ENCODE data around the gene MERTK. TPM values are rescaled to one million over a fixed set of nuclear protein-coding genes. Genes with fewer than 3 reads are reported as not detected.

Gene MERTK
- total RNA-seq, 1 experiment from 2014 or later = 2.1 TPM

- CTCF ChIA-PET = interaction anchor here (0.5 kb wide), 1 partner anchor 10 kb away, joined by 3 read pairs; no protein-coding TSS in a partner anchor
- intact Hi-C loops (cut with micrococcal nuclease; ENCODE audit: unreplicated experiment) = no loop called here
- no peak for DNase-seq
- peaks cover 5% of the 10 kb centered on the region for H3K36me3 Mint-ChIP-seq (ENCODE audit: insufficient read depth, unreplicated experiment)
- H3K27ac Mint-ChIP-seq (ENCODE audit: unreplicated experiment) = no peak overlapping the region
- BruUV-seq (replicated peaks) = no TSS peak
- no peaks in the 10 kb centered on the region for H3K27me3 Mint-ChIP-seq (ENCODE audit: unreplicated experiment)
- H3K4me1 Mint-ChIP-seq (ENCODE audit: low read depth, unreplicated experiment) = peaks cover 18% of the 10 kb centered on the region
- no peaks in the 10 kb centered on the region for H3K9me3 Mint-ChIP-seq (ENCODE audit: low read depth, unreplicated experiment)
- H3K4me3 Mint-ChIP-seq (ENCODE audit: low read depth, unreplicated experiment) = no peak overlapping the region
- TF ChIP-seq, protein P1, sequence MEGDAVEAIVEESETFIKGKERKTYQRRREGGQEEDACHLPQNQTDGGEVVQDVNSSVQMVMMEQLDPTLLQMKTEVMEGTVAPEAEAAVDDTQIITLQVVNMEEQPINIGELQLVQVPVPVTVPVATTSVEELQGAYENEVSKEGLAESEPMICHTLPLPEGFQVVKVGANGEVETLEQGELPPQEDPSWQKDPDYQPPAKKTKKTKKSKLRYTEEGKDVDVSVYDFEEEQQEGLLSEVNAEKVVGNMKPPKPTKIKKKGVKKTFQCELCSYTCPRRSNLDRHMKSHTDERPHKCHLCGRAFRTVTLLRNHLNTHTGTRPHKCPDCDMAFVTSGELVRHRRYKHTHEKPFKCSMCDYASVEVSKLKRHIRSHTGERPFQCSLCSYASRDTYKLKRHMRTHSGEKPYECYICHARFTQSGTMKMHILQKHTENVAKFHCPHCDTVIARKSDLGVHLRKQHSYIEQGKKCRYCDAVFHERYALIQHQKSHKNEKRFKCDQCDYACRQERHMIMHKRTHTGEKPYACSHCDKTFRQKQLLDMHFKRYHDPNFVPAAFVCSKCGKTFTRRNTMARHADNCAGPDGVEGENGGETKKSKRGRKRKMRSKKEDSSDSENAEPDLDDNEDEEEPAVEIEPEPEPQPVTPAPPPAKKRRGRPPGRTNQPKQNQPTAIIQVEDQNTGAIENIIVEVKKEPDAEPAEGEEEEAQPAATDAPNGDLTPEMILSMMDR (IDR thresholded peaks at IDR 0.05; ENCODE audit: unreplicated experiment) = no peak
Observed at GRCh38 chr2:111965062-111965461, 66.7 kb downstream of the MERTK start.

DNA sequence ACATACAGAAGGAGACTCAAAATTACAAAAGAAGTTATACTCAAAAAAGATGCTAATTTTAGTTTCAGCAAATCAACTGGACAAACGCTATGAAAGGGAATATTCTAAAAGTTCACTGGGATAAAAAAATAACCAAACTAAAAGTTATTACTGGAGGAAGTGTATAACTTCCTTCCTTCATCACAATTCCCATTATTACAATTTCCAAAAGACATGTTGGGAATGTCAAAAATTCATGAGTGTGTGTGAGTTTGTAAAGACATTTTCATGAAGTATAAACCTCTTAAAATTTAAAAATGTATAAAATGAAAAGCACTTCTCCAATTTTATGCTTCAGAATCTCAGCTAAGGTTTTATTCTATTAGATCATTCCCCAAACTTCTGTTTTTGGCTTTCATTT is 67.8 kb downstream of the MERTK start:
- TF ChIP-seq, protein P1 (IDR thresholded peaks at IDR 0.05; ENCODE audit: unreplicated experiment) = no peak
- H3K27me3 Mint-ChIP-seq (ENCODE audit: unreplicated experiment) = no peaks in the 10 kb centered on the region
- H3K4me3 Mint-ChIP-seq (ENCODE audit: low read depth, unreplicated experiment) = no peak overlapping the region
- H3K9me3 Mint-ChIP-seq (ENCODE audit: low read depth, unreplicated experiment) = no peaks in the 10 kb centered on the region
- no TSS peak for BruUV-seq (replicated peaks)
- peaks cover 5% of the 10 kb centered on the region for H3K36me3 Mint-ChIP-seq (ENCODE audit: insufficient read depth, unreplicated experiment)
- no peak for DNase-seq
- CTCF ChIA-PET = interaction anchor here (0.6 kb wide), 1 partner anchor 88 kb away, joined by 4 read pairs; no protein-coding TSS in a partner anchor
- no peak overlapping the region for H3K27ac Mint-ChIP-seq (ENCODE audit: unreplicated experiment)
- intact Hi-C loops (cut with micrococcal nuclease; ENCODE audit: unreplicated experiment) = no loop called here
- peaks cover 18% of the 10 kb centered on the region for H3K4me1 Mint-ChIP-seq (ENCODE audit: low read depth, unreplicated experiment)

DNA sequence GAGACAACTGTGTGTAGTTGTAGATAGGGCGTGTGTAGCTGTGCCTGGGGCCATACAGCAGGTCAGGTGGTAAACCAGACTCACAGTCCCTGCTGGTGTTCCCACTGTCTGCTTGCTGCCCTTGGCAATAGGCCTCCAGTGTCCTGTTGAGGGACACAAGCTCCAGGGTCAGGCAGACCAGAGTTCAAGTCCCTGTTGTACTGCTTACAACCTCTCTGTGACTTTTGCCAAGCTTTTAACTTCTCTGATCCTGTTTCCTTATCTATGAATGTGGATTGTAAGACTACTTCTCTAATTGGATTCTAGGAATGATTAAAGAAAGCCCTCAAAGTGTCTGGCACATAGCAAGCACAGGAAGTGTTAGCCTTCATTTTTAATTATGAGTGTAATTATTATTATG is 68.6 kb downstream of the MERTK start:
- no peak for DNase-seq
- no peaks in the 10 kb centered on the region for H3K9me3 Mint-ChIP-seq (ENCODE audit: low read depth, unreplicated experiment)
- H3K36me3 Mint-ChIP-seq (ENCODE audit: insufficient read depth, unreplicated experiment) = peaks cover 5% of the 10 kb centered on the region
- TF ChIP-seq, protein P1 (IDR thresholded peaks at IDR 0.05; ENCODE audit: unreplicated experiment) = no peak
- intact Hi-C loops (cut with micrococcal nuclease; ENCODE audit: unreplicated experiment) = no loop called here
- no TSS peak for BruUV-seq (replicated peaks)
- H3K4me3 Mint-ChIP-seq (ENCODE audit: low read depth, unreplicated experiment) = no peak overlapping the region
- CTCF ChIA-PET = no interaction called here
- no peaks in the 10 kb centered on the region for H3K27me3 Mint-ChIP-seq (ENCODE audit: unreplicated experiment)
- H3K27ac Mint-ChIP-seq (ENCODE audit: unreplicated experiment) = no peak overlapping the region
- peaks cover 18% of the 10 kb centered on the region for H3K4me1 Mint-ChIP-seq (ENCODE audit: low read depth, unreplicated experiment)

- no peak overlapping the region for H3K4me3 Mint-ChIP-seq (ENCODE audit: low read depth, unreplicated experiment)
- intact Hi-C loops (cut with micrococcal nuclease; ENCODE audit: unreplicated experiment) = no loop called here
- CTCF ChIA-PET = no interaction called here
- H3K27me3 Mint-ChIP-seq (ENCODE audit: unreplicated experiment) = no peaks in the 10 kb centered on the region
- TF ChIP-seq, protein P1 (IDR thresholded peaks at IDR 0.05; ENCODE audit: unreplicated experiment) = no peak
- no peak overlapping the region for H3K27ac Mint-ChIP-seq (ENCODE audit: unreplicated experiment)
- no TSS peak for BruUV-seq (replicated peaks)
- H3K9me3 Mint-ChIP-seq (ENCODE audit: low read depth, unreplicated experiment) = no peaks in the 10 kb centered on the region
- no peak for DNase-seq
- H3K4me1 Mint-ChIP-seq (ENCODE audit: low read depth, unreplicated experiment) = peaks cover 31% of the 10 kb centered on the region
- H3K36me3 Mint-ChIP-seq (ENCODE audit: insufficient read depth, unreplicated experiment) = peaks cover 5% of the 10 kb centered on the region
Observed at GRCh38 chr2:111970453-111970852, 72.0 kb downstream of the MERTK start.
